Endothelial cell of umbilical vein (primary cell): Measurements from ENCODE around the gene COMP. TPM values are rescaled to one million over a fixed set of nuclear protein-coding genes. Genes with fewer than 3 reads are reported as not detected.

ENCODE experiments used
- Bru-seq: library from RNA; stranded (reverse); fragments of 400-500 nt; gene quantifications from one replicate; lab custom pipeline; 2021; lab: Mats Ljungman, UMichigan
- BruChase-seq, 2 experiments: library from RNA; stranded (reverse); fragments of 400-500 nt; gene quantifications; one replicate each; lab custom pipeline; 2021; lab: Mats Ljungman, UMichigan
- BruUV-seq: library from RNA; stranded (reverse); fragments of 400-500 nt; replicated peaks from 2 replicates; lab custom pipeline; 2021; lab: Mats Ljungman, UMichigan
- CTCF ChIA-PET: fragments of 300-600, 350-600 bp; sonication (Branson Sonifier 250); formaldehyde crosslinking; loops from one replicate; lab custom pipeline; 2021; ENCODE audit warnings: antibody characterized with exemption, inconsistent platforms; lab: Charles Lee
- POLR2A ChIA-PET: fragments of 300-600, 350-600 bp; sonication (Branson Sonifier 250); formaldehyde crosslinking; loops from one replicate; lab custom pipeline; 2021; ENCODE audit warnings: antibody characterized with exemption, inconsistent platforms; lab: Charles Lee
- DNase-seq: peaks from one replicate; pipeline ENCODE4 v3.0.0-alpha.2; 2011; ENCODE audit warnings: low read depth, low spot score
- FAIRE-seq: peaks from 2 replicates; lab custom pipeline; 2011; peaks lifted over from hg19 to GRCh38; lab: Jason Lieb, UNC
- H2AFZ ChIP-seq: 2 replicates; pipeline ENCODE4 v1.6.0; 2012; ENCODE audit warnings: low read depth, low read length, control low read depth, inconsistent platforms
- H3K27ac ChIP-seq: 2 replicates; pipeline ENCODE4 v1.5.1; 2011; ENCODE audit warnings: low read depth, mild to moderate bottlenecking, control low read depth, low read length, moderate library complexity; ENCODE audit not compliant: insufficient read depth
- H3K27me3 ChIP-seq, 2 experiments: 2 replicates each; pipeline versions ENCODE4 v1.6.0 to v1.6.1; 2011; ENCODE audit warnings: low read length in 2 of 2, mixed read lengths in 1 of 2; ENCODE audit not compliant: control insufficient read depth in 2 of 2, insufficient read depth in 2 of 2
- H3K36me3 ChIP-seq, 2 experiments: 2 replicates in 1 of 2; 3 replicates in 1 of 2; pipeline ENCODE4 v1.5.1; 2011; ENCODE audit warnings: low read length in 2 of 2, mild to moderate bottlenecking in 1 of 2, moderate library complexity in 1 of 2; ENCODE audit not compliant: control insufficient read depth in 2 of 2, insufficient read depth in 2 of 2; ENCODE audit errors: extremely low read depth in 1 of 2
- H3K4me1 ChIP-seq: 3 replicates; pipeline ENCODE4 v1.5.1; 2011; ENCODE audit warnings: mild to moderate bottlenecking, low read length; ENCODE audit not compliant: control insufficient read depth, insufficient read depth; ENCODE audit errors: extremely low read depth
- H3K4me2 ChIP-seq: 2 replicates; pipeline ENCODE4 v1.6.1; 2011; ENCODE audit warnings: low read length, control low read depth, mixed read lengths; ENCODE audit not compliant: insufficient read depth
- H3K4me3 ChIP-seq, 3 experiments: fragments of 200-600 bp in 1 of 3; sonication (generic), shearing (Covaris generic) in 1 of 3; replicated peaks in 1 of 3; 2 replicates each; pipeline ENCODE4 v1.5.1; 2011 to 2016; ENCODE audit warnings: control low read depth in 3 of 3, low read length in 3 of 3, mild to moderate bottlenecking in 2 of 3, inconsistent platforms in 1 of 3, low read depth in 1 of 3, moderate library complexity in 1 of 3; ENCODE audit not compliant: insufficient read depth in 1 of 3
- H3K79me2 ChIP-seq: 2 replicates; pipeline ENCODE4 v1.6.0; 2012; ENCODE audit warnings: low read length, inconsistent platforms; ENCODE audit not compliant: control insufficient read depth, insufficient read depth
- H3K9ac ChIP-seq: replicated peaks from 2 replicates; pipeline ENCODE3; 2011; ENCODE audit warnings: low read length, control low read depth; ENCODE audit not compliant: insufficient read depth; ENCODE audit errors: extremely low read depth
- H3K9me1 ChIP-seq: replicated peaks from 3 replicates; pipeline ENCODE4 v1.6.0; 2011; ENCODE audit warnings: mild to moderate bottlenecking, low read length; ENCODE audit not compliant: control insufficient read depth, insufficient read depth; ENCODE audit errors: extremely low read depth
- H3K9me3 ChIP-seq: replicated peaks from 2 replicates; pipeline ENCODE4 v1.5.1; 2012; ENCODE audit warnings: low read length, inconsistent platforms; ENCODE audit not compliant: control insufficient read depth, insufficient read depth
- H4K20me1 ChIP-seq: replicated peaks from 2 replicates; pipeline ENCODE3; 2011; ENCODE audit warnings: mild to moderate bottlenecking, low read length; ENCODE audit not compliant: control insufficient read depth, insufficient read depth; ENCODE audit errors: extremely low read depth
- EZH2 ChIP-seq: IDR thresholded peaks from 2 replicates; pipeline ENCODE4 v1.6.1; 2012; ENCODE audit warnings: borderline replicate concordance, low read depth, mild to moderate bottlenecking, moderate library complexity, low read length, inconsistent platforms; ENCODE audit not compliant: severe bottlenecking
- MAX ChIP-seq: IDR thresholded peaks from 2 replicates; pipeline ENCODE4 v1.6.1; 2011; ENCODE audit not compliant: insufficient read depth, insufficient read length
- dilution Hi-C: fragments of 300-500 bp; cut with MboI; formaldehyde crosslinking; loops from one replicate; pipeline ENCODE4 v1.15.0; 2019; ENCODE audit warnings: low sequenced_read_pairs; ENCODE audit not compliant: extremely low pct_ligation_motif_present
- intact Hi-C: fragments of 100-400 bp; cut with micrococcal nuclease; formaldehyde crosslinking; loops from one replicate; pipeline ENCODE4 v1.10.0; 2022
- long read RNA-seq: library from polyadenylated mRNA; stranded (forward); transcript quantifications from one replicate; pipeline ENCODE4 v2.0.0, GENCODE V29; 2021
- polyA minus RNA-seq, 3 experiments: library from RNA; depleted of rRNA, polyadenylated mRNA; stranded (reverse); fragments of >200 nt; gene quantifications; 1 replicate in 1 of 3; 2 replicates in 2 of 3; pipeline ENCODE4 v1.2.3, GENCODE V29; 2011
- polyA plus RNA-seq, 4 experiments: library from polyadenylated mRNA; depleted of rRNA in 3 of 4; stranded (reverse) in 3 of 4; unstranded in 1 of 4; fragments of >200 nt; gene quantifications; 2 replicates each; pipeline versions ENCODE4 v1.2.1 to v1.2.3, GENCODE V29; 2011 to 2012; ENCODE audit warnings: missing spikeins in 1 of 4
- total RNA-seq: library from RNA; stranded (reverse); gene quantifications from 2 replicates; pipeline ENCODE4 v1.2.3, GENCODE V29; 2021

The COMP gene
- total RNA-seq, result not detected in 2 replicates
- not detected in 2 replicates for polyA plus RNA-seq
- polyA plus RNA-seq (2011; cell fraction: cytosol; rRNA removed), result not detected in 2 replicates
- not detected in 2 replicates for polyA plus RNA-seq (2011; cell fraction: nucleus; rRNA removed)
- polyA plus RNA-seq (2012), result not detected in 2 replicates
- polyA minus RNA-seq, result not detected in 2 replicates
- polyA minus RNA-seq (2011; cell fraction: cytosol; rRNA and poly(A)+ RNA removed), result not detected
- not detected in 2 replicates for polyA minus RNA-seq (2011; cell fraction: nucleus; rRNA and poly(A)+ RNA removed)
- Bru-seq, nascent RNA, result not detected
- not detected for BruChase-seq, experiment 1, labeled RNA remaining after a 6-hour chase
- not detected for BruChase-seq, experiment 2, labeled RNA remaining after a 2-hour chase
- long read RNA-seq, result 0 reads

DNA sequence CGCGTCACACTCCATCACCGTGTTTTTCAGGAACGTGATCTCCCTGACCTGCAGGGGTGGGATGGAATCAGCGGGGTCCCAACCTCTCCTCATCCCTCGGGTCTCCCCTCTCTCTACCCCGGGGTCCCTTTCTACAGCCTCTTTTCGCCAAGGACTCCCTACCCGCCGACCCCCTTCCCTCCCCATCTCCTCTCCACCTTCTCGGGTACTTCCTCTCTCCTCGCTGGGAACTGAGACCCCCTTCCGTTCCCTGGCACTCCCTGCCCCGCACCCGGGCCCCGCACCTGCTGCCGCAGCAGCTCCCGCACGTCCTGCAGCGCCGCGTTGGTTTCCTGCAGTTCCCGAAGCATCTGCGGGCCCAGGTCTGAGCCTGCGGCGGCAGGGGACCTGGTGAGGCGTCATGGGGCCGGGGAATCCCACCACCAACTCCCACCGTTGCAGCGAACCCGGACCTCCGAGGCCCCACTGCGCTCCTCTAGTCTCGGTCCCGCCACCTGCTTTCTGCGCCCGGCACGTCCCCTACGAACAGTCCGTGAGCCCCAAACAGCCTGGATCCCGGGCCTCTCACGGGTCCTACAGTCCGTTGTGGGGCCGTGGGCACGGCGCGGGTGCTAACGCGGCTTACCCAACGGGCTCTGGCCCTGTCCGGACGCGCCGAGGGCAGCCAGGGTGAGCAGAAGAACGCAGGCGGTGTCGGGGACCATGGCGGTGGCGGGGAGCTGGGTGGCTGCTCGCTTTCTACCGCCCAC, at the start of gene COMP:
Gene COMP, minus strand, starts transcription at position 740 of the 749 bp plus-strand sequence. Its CDS starts 36 bp downstream, at position 704.
- POLR2A ChIA-PET, result no interaction called here
- H3K4me2 ChIP-seq, result no peak within 1 kb of the TSS
- H4K20me1 ChIP-seq, result no peaks in the 10 kb centered on the region
- intact Hi-C loops, result no loop called here
- H3K9ac ChIP-seq, result no peak within 1 kb of the TSS
- no peak within 1 kb of the TSS for H3K4me3 ChIP-seq
- no peak for DNase-seq
- FAIRE-seq, result no peak
- no peaks in the 10 kb centered on the region for H3K79me2 ChIP-seq
- CTCF ChIA-PET, result interaction anchor here (0.9 kb wide), 1 partner anchor 197 kb away, joined by 3 read pairs; no protein-coding TSS in a partner anchor
- H3K27ac ChIP-seq, result no peak within 1 kb of the TSS
- TF ChIP-seq MAX, result no peak
- peak; percentile 91 for TF ChIP-seq EZH2
- H3K27me3 ChIP-seq, result peaks cover 47 to 53% of the 10 kb centered on the region in 2 experiments
- H3K9me3 ChIP-seq, result no peaks in the 10 kb centered on the region
- no TSS peak for BruUV-seq
- no peak within 1 kb of the TSS for H2AFZ ChIP-seq
- no peaks in the 10 kb centered on the region for H3K4me1 ChIP-seq
- dilution Hi-C loops, result no loop called here
- H3K36me3 ChIP-seq, result no peaks in the 10 kb centered on the region
- no peaks in the 10 kb centered on the region for H3K9me1 ChIP-seq
